Right atrium auricular region (tissue), 2 donors: ENCODE results near the gene UBE2R2. TPM values are rescaled to one million over a fixed set of nuclear protein-coding genes. Genes with fewer than 3 reads are reported as not detected.

ENCODE experiments used
- DNase-seq: peaks from one replicate; pipeline ENCODE4 v3.0.0-alpha.2; 2019; ENCODE audit warnings: low spot score
- H3K27ac ChIP-seq, 2 donors: fragments of 200-600 bp; sonication (generic); 1 replicate in 1 of 2; 2 replicates in 1 of 2; pipeline ENCODE4 v1.5.1; 2016 to 2019
- H3K27me3 ChIP-seq, 2 donors: fragments of 200-600 bp; sonication (generic); one replicate each; pipeline versions ENCODE4 v1.5.1 to v1.6.0; 2017 to 2019
- H3K36me3 ChIP-seq: fragments of 200-600 bp; sonication (generic); one replicate; pipeline ENCODE4 v1.5.1; 2016
- H3K4me1 ChIP-seq, 2 donors: fragments of 200-600 bp; sonication (generic); one replicate each; pipeline versions ENCODE4 v1.5.1 to v1.6.0; 2017 to 2019
- H3K4me3 ChIP-seq, 2 donors: fragments of 200-600 bp; sonication (generic); 1 replicate in 1 of 2; 2 replicates in 1 of 2; pipeline ENCODE4 v1.5.1; 2017 to 2019; ENCODE audit warnings: mild to moderate bottlenecking in 1 of 2, moderate library complexity in 1 of 2
- H3K9me3 ChIP-seq, 2 donors: fragments of 200-600 bp; sonication (generic); one replicate each; pipeline ENCODE4 v1.5.1; 2019
- total RNA-seq, 2 donors: library from RNA; depleted of rRNA; stranded (reverse); fragments of >200 nt; gene quantifications; one replicate each; pipeline ENCODE4 v1.1.0, GENCODE V29; 2016
- TF ChIP-seq, protein P1 (sequence below), 2 donors: fragments of 200-600 bp; sonication (generic); IDR thresholded peaks; one replicate each; pipeline ENCODE4 v1.5.1; 2019; ENCODE audit warnings: antibody characterized with exemption in 2 of 2

UBE2R2 gene
- total RNA-seq, 2 donors from 2014 or later = 26.6 to 29.0 TPM

DNA sequence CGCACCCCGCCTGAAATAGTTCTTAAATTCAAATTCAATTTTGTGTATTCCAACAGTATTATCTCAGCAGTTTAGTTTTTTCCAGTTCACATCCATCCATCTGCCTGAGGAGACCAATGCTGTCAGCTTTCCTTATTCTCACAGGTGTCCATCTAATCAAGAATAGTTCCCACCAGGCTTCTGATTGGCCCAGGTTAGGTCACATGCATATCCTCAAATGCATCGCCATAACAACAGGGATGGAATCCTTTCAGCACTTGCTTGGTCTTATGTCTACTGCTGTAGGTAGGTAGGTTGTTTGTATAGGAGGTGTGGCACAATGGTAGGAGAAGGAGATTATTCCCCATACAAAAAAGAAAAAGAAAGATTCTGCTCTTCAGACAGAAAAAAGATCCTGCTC, 91.2 kb downstream of the UBE2R2 start:
- TF ChIP-seq, protein P1, sequence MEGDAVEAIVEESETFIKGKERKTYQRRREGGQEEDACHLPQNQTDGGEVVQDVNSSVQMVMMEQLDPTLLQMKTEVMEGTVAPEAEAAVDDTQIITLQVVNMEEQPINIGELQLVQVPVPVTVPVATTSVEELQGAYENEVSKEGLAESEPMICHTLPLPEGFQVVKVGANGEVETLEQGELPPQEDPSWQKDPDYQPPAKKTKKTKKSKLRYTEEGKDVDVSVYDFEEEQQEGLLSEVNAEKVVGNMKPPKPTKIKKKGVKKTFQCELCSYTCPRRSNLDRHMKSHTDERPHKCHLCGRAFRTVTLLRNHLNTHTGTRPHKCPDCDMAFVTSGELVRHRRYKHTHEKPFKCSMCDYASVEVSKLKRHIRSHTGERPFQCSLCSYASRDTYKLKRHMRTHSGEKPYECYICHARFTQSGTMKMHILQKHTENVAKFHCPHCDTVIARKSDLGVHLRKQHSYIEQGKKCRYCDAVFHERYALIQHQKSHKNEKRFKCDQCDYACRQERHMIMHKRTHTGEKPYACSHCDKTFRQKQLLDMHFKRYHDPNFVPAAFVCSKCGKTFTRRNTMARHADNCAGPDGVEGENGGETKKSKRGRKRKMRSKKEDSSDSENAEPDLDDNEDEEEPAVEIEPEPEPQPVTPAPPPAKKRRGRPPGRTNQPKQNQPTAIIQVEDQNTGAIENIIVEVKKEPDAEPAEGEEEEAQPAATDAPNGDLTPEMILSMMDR (IDR thresholded peaks at IDR 0.05) = no peak

DNA sequence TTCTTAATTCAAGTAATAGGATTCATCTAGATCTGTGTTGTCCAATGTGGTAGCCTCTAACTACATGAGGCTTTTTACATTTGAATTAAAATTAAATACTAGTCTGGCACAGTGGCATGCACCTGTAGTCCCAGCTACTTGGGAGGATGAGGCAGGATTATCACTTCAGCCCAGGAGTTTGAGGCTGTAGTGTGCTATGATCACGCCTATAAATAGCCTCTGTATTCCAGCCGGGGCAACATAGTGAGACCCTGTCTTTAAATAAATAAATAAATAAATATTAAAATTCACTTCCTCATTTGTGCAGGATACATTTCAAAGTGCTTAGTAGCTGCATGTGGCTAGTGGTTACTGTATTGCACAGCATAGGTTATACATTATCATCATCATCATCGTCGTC, 91.8 kb downstream of the UBE2R2 start:
- H3K4me3 ChIP-seq = no peak overlapping the region
- H3K36me3 ChIP-seq = peaks cover 19% of the 10 kb centered on the region
- TF ChIP-seq, protein P1 (IDR thresholded peaks at IDR 0.05) = no peak
- no peak for DNase-seq
- peaks cover 0 to 23% of the 10 kb centered on the region in 2 donors for H3K4me1 ChIP-seq
- no peak overlapping the region for H3K27ac ChIP-seq
- H3K27me3 ChIP-seq = no peaks in the 10 kb centered on the region
- no peaks in the 10 kb centered on the region for H3K9me3 ChIP-seq

More for the DNA sequence above, 91.2 kb downstream of the UBE2R2 start:
- no peak for DNase-seq
- Histone ChIP-seq H3K36me3 (peaks cover 14% of the 10 kb centered on the region), H3K4me3 (no peak overlapping the region), H3K27ac (no peak overlapping the region), H3K27me3 (no peaks in the 10 kb centered on the region), H3K9me3 (no peaks in the 10 kb centered on the region), H3K4me1 (peaks cover 0 to 23% of the 10 kb centered on the region in 2 donors)

DNA sequence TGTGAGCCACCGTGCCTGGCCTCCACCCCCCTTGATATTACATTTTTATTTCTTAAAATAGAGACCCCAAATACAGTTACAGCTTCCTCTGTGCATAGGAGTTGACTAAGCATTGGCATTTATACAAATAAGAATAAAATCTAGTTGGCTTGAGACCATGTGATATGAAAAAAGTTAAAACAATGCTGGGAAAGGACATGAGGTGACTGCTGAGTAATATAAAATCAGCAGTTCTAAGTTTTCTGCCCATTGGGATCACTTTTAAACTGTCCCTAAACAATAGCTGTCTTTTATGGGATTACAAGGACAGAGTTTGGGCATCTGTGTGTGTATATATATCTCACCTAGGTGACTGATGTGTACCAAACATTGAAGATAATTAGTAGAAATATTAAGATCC, 96.6 kb downstream of the UBE2R2 start:
- no peak overlapping the region for H3K4me3 ChIP-seq
- no peaks in the 10 kb centered on the region for H3K27me3 ChIP-seq
- H3K36me3 ChIP-seq = peaks cover 34% of the 10 kb centered on the region
- no peak overlapping the region for H3K27ac ChIP-seq
- no peaks in the 10 kb centered on the region for H3K9me3 ChIP-seq
- TF ChIP-seq, protein P1 (IDR thresholded peaks at IDR 0.05) = no peak
- H3K4me1 ChIP-seq = no peaks in the 10 kb centered on the region
- no peak for DNase-seq

DNA sequence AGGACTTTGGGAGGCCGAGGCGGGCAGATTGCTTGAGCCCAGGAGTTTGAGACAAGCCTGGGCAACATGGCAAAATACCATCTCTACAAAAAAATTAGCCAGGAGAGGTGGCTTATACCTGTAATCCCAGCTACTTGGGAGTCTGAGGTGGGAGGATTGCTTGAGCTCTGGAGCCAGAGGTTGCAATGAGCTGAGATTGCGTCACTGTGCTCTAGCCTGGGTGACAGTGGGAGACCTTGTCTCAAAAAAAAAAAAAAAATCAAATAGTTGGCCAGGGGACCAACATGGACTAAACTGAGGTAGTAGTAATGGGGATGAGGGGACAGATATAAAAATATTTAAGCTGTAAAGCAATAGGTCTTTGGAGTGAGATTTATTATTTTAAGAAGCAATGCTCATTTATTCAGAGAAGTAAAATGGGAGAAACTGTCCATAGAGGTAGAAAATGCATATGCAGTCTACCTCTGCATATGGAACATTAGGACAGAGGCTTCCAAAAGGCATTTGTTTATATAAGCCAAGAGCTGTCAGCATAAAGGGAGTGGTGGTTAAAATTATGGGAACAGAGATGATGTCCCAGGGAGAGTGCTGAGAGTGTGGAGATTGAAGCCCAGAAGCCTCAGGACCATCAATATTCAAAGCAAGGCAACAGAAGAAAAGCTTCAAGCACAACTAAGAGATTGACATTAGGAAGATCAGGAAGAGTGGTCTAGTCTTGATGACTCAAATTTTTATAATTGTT, 98.1 kb downstream of the UBE2R2 start:
- H3K36me3 ChIP-seq = peaks cover 39% of the 10 kb centered on the region
- H3K4me3 ChIP-seq = no peak overlapping the region
- H3K4me1 ChIP-seq = peaks cover 0 to 4% of the 10 kb centered on the region in 2 donors
- DNase-seq = no peak
- no peaks in the 10 kb centered on the region for H3K9me3 ChIP-seq
- no peaks in the 10 kb centered on the region for H3K27me3 ChIP-seq
- no peak overlapping the region for H3K27ac ChIP-seq
- TF ChIP-seq, protein P1 (IDR thresholded peaks at IDR 0.05) = no peak

DNA sequence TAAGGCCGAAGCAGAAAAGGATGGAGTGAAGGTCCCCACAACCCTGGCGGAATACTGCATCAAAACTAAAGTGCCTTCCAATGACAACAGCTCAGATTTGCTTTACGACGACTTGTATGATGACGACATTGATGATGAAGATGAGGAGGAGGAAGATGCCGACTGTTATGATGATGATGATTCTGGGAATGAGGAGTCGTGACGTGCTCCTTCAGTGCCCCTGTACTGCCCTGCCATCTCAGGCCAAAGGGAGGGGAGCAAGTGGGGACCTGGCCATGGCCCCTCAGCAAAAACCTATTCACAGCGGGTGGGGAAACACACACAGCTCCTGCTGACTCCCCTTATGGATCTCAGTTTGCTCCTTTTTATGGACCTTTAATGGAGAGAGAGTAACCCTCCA, 100.1 kb downstream of the UBE2R2 start:
- DNase-seq = no peak
- TF ChIP-seq, protein P1 (IDR thresholded peaks at IDR 0.05) = no peak
- H3K4me1 ChIP-seq = peaks cover 0 to 10% of the 10 kb centered on the region in 2 donors
- H3K27me3 ChIP-seq = no peaks in the 10 kb centered on the region
- H3K4me3 ChIP-seq = no peak overlapping the region
- no peak overlapping the region for H3K27ac ChIP-seq
- peaks cover 40% of the 10 kb centered on the region for H3K36me3 ChIP-seq
- no peaks in the 10 kb centered on the region for H3K9me3 ChIP-seq
